ENCODE data around the gene DVL1.

The DVL1 gene

GRCh38 chr1:1367315-1367714 is 18.1 kb upstream of the DVL1 start:
- TF ChIP-seq TAF1 (IDR thresholded peaks at IDR 0.05; ENCODE audit: borderline replicate concordance, insufficient read depth, low read length) (no peak), POLR2AphosphoS5 (IDR thresholded peaks at IDR 0.05; ENCODE audit: low read depth, low read length) (no peak), REST (IDR thresholded peaks at IDR 0.05; ENCODE audit: insufficient read depth in 1 of 2, low read depth in 2 of 2, low read length in 2 of 2) (no peak), SIN3A (IDR thresholded peaks at IDR 0.05; ENCODE audit: borderline replicate concordance, insufficient read depth, low read length) (no peak), FOXP2 (optimal IDR thresholded peaks at IDR 0.05; ENCODE audit: borderline replicate concordance, extremely low read depth, extremely low read length, insufficient read depth) (no peak)

GRCh38 chr1:1366699-1367066 is 17.5 kb upstream of the DVL1 start:
- no peak for TF ChIP-seq FOXP2 (optimal IDR thresholded peaks at IDR 0.05; ENCODE audit: borderline replicate concordance, extremely low read depth, extremely low read length, insufficient read depth)
- TF ChIP-seq POLR2AphosphoS5 (IDR thresholded peaks at IDR 0.05; ENCODE audit: low read depth, low read length), result no peak

DNA sequence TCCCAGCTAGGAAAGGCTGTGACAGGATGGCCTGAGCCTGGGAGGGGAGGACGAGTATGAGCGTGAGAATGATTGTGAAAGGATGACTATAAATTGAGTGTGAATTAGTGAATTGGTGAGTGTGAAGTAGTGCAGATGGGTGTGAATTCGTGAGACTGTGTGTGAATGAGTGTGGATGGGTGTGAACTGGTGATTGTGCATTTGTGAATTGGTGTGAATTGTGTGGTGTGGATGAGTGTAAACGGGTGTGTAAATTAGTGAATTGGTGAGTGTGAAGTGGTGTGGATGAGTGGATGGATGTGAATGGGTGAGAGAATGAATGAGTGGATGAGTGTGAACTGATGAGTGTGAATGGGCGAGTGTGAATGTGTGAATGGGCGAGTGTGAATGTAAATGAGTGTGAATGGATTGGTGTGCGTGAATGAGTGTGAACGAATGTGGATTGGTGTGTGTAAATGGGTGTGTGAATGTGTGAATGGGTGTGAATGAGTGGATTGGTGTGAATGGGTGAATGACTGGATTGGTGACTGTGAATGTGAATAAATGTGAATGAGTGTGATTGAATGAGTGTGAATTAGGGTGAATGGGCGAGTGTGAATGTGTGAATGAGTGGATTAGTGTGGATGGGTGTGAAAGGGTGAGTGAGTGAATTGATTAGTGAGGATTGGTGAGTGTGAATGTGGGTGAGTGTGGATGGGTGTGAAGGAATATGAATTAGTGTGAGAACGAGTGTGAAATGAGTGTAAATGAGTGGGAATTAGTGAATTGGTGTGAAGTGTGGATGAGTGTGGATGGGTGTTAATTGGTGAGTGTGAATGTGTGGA is 16.9 kb upstream of the DVL1 start:
- TF ChIP-seq POLR2AphosphoS5 (IDR thresholded peaks at IDR 0.05; ENCODE audit: low read depth, low read length), result no peak
- TF ChIP-seq FOXP2 (optimal IDR thresholded peaks at IDR 0.05; ENCODE audit: borderline replicate concordance, extremely low read depth, extremely low read length, insufficient read depth), result no peak
- TF ChIP-seq SIN3A (IDR thresholded peaks at IDR 0.05; ENCODE audit: borderline replicate concordance, insufficient read depth, low read length), result no peak
- TF ChIP-seq REST (IDR thresholded peaks at IDR 0.05; ENCODE audit: insufficient read depth in 1 of 2, low read depth in 2 of 2, low read length in 2 of 2), result no peak
- TF ChIP-seq TAF1 (IDR thresholded peaks at IDR 0.05; ENCODE audit: borderline replicate concordance, insufficient read depth, low read length), result no peak

GRCh38 chr1:1364266-1364665 is 15.0 kb upstream of the DVL1 start:
- no peak for TF ChIP-seq FOXP2 (optimal IDR thresholded peaks at IDR 0.05; ENCODE audit: borderline replicate concordance, extremely low read depth, extremely low read length, insufficient read depth)
- TF ChIP-seq REST (IDR thresholded peaks at IDR 0.05; ENCODE audit: insufficient read depth in 1 of 2, low read depth in 2 of 2, low read length in 2 of 2), result no peak
- no peak for TF ChIP-seq TAF1 (IDR thresholded peaks at IDR 0.05; ENCODE audit: borderline replicate concordance, insufficient read depth, low read length)
- TF ChIP-seq SIN3A (IDR thresholded peaks at IDR 0.05; ENCODE audit: borderline replicate concordance, insufficient read depth, low read length), result no peak
- no peak for TF ChIP-seq POLR2AphosphoS5 (IDR thresholded peaks at IDR 0.05; ENCODE audit: low read depth, low read length)

- TF ChIP-seq REST (IDR thresholded peaks at IDR 0.05; ENCODE audit: insufficient read depth in 1 of 2, low read depth in 2 of 2, low read length in 2 of 2) (no peak), FOXP2 (optimal IDR thresholded peaks at IDR 0.05; ENCODE audit: borderline replicate concordance, extremely low read depth, extremely low read length, insufficient read depth) (no peak), SIN3A (IDR thresholded peaks at IDR 0.05; ENCODE audit: borderline replicate concordance, insufficient read depth, low read length) (no peak), POLR2AphosphoS5 (IDR thresholded peaks at IDR 0.05; ENCODE audit: low read depth, low read length) (no peak), TAF1 (IDR thresholded peaks at IDR 0.05; ENCODE audit: borderline replicate concordance, insufficient read depth, low read length) (no peak)
Observed at GRCh38 chr1:1361982-1362423, 12.8 kb upstream of the DVL1 start.
